GM19467 (cell line): ENCODE measurements around the gene SDF4.

Experiments used
- ATAC-seq: cut with Tn5 transposase; IDR thresholded peaks from one replicate; pipeline ENCODE4 v1.9.1; 2021; ENCODE audit warnings: mild to moderate bottlenecking, moderate library complexity; ENCODE audit not compliant: unreplicated experiment

Gene SDF4

DNA sequence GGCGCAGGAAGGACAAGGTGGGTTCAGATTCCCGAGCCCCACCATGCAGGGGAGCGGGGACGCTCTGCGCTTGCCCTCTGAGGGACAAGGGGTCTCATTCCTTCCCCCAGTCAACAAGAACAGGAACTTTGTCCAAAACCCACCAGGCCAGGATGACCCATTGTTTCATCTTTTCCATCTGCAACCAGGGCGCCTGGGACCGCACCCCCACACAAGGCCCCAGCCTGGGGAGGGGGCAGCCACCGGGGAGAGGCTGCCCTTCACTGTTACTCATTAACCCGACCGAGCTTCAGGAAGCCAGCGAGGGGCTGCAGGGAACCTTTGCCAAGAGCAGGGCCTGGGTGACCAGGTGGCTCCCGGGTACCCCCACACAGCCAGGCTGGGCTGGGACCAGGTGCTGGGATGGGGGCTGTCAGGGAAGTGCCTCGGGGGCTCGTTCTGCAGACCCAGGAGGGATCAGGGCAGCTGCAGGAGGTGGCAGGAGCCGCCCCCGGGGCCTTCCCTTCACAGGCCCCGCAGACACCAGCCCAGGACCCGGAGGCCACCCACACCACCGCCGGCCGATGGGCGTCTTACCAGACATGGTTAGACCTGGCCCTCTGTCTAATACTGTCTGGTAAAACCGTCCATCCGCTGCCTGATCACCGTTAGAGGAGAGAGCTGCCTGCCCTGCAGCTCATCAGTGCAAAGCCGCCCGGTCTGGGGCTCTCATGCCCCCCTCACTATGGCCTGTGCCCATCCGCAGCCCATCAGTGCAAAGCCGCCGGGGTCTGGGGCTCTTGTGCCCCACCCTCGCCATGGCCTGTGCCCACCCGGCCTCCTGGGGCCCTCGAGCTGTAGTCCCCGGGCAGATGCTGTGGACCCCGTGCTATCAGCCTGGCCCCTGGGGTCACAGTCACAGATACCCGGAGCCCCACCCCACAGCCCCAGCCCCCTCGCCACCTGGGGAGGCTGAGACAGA, 63.1 kb downstream of the SDF4 start:
- ATAC-seq = no peak

DNA sequence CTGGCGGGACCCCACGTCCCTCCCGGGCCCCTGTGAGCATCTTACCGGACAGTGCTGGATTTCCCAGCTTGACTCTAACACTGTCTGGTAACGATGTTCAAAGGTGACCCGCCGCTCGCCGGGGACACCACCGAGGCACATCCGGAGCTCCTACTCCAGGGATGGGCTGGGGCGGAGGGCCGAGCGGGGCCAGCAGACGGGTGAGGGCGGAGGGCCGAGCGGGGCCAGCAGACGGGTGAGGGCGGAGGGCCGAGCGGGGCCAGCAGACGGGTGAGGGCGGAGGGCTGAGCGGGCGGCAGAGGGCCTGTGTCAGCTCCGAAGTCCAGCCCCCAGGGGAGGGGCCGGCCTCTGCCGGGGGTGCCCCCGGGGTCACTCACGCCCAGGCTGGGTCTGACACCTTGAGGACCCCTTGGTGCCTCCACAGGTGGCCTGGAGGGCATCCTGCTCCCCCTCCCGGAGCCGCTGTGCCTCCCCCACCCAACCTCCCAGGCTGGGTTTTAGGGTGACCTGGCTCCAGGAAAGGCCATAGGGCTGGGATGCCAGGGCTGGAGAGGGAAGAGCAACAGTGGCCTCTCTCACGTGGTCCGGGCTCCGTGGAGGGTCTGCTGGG, 63.9 kb downstream of the SDF4 start:
- no peak for ATAC-seq

- ATAC-seq = no peak
Measured at GRCh38 chr1:1167398-1167821, 64.4 kb downstream of the SDF4 start.
